Measurements from ENCODE around the gene PWWP2B. TPM values are rescaled to one million over a fixed set of nuclear protein-coding genes. Genes with fewer than 3 reads are reported as not detected.

Gene PWWP2B
- total and polyA plus RNA-seq, 2 experiments from 2014 or later = 2.3 to 12.8 TPM

GRCh38 chr10:132430861-132431271 lies 33.9 kb downstream of the PWWP2B start (continued):
- TF ChIP-seq ETS1 (IDR thresholded peaks at IDR 0.05) = no peak
- no peak for TF ChIP-seq ZNF331 (CRISPR knock-in tag; IDR thresholded peaks at IDR 0.05; ENCODE audit: low read depth)
- TF ChIP-seq EZH2phosphoT487 (IDR thresholded peaks at IDR 0.05; ENCODE audit: unreplicated experiment) = no peak
- TF ChIP-seq REST (IDR thresholded peaks at IDR 0.05; ENCODE audit: unreplicated experiment) = no peak
- TF ChIP-seq JUNB (IDR thresholded peaks at IDR 0.05; ENCODE audit: unreplicated experiment) = no peak
- no peak for TF ChIP-seq NANOG (IDR thresholded peaks at IDR 0.05; ENCODE audit: borderline replicate concordance)

- DNase-seq (ENCODE audit: low spot score) = no peak
- TF ChIP-seq NANOG (IDR thresholded peaks at IDR 0.05; ENCODE audit: borderline replicate concordance) (no peak), STAT1 (IDR thresholded peaks at IDR 0.05; ENCODE audit: unreplicated experiment) (no peak), EZH2 (IDR thresholded peaks at IDR 0.05; ENCODE audit: low read depth, unreplicated experiment) (no peak)
- Histone ChIP-seq H3K27me3 (ENCODE audit: insufficient read depth) (no peaks in the 10 kb centered on the region), H3K4me1 (ENCODE audit: insufficient read depth) (no peaks in the 10 kb centered on the region), H4K20me1 (replicated peaks; ENCODE audit: insufficient read depth) (no peaks in the 10 kb centered on the region), H3K9me2 (ENCODE audit: insufficient read depth) (no peaks in the 10 kb centered on the region), H3K4me2 (no peak overlapping the region), H2AFZ (no peak overlapping the region), H3K4me3 (no peak overlapping the region), H3K36me3 (ENCODE audit: insufficient read depth) (no peaks in the 10 kb centered on the region), H3K79me2 (replicated peaks; ENCODE audit: insufficient read depth) (no peaks in the 10 kb centered on the region), H3K27ac (ENCODE audit: low read depth) (no peak overlapping the region), H3F3A (replicated peaks; ENCODE audit: low read depth) (0 out of 2 replicates have a peak, but pooled peaks cover 4% of the 10 kb centered on the region)
- H3K4me3 Mint-ChIP-seq = no peak overlapping the region
- no peak for ATAC-seq
- H3K27ac Mint-ChIP-seq = no peak overlapping the region
- H3K9me3 Mint-ChIP-seq = no peaks in the 10 kb centered on the region
- H3K4me1 Mint-ChIP-seq = peaks cover 7% of the 10 kb centered on the region
- H3K27me3 Mint-ChIP-seq (ENCODE audit: insufficient read depth, low read depth, poor library complexity) = peaks cover 7% of the 10 kb centered on the region
- no peaks in the 10 kb centered on the region for H3K36me3 Mint-ChIP-seq (ENCODE audit: low read depth)
Measured at GRCh38 chr10:132431537-132432175, 34.7 kb downstream of the PWWP2B start.

- DNase-seq (ENCODE audit: low spot score) = no peak
- Histone ChIP-seq H3K4me1 (ENCODE audit: insufficient read depth) (no peaks in the 10 kb centered on the region), H3K79me2 (replicated peaks; ENCODE audit: insufficient read depth) (no peaks in the 10 kb centered on the region), H3K36me3 (ENCODE audit: insufficient read depth) (no peaks in the 10 kb centered on the region), H3K27ac (ENCODE audit: low read depth) (no peak overlapping the region), H3F3A (replicated peaks; ENCODE audit: low read depth) (0 out of 2 replicates have a peak, but pooled peaks cover 4% of the 10 kb centered on the region), H3K9me2 (ENCODE audit: insufficient read depth) (no peaks in the 10 kb centered on the region), H3K4me2 (no peak overlapping the region), H3K27me3 (ENCODE audit: insufficient read depth) (no peaks in the 10 kb centered on the region), H4K20me1 (replicated peaks; ENCODE audit: insufficient read depth) (no peaks in the 10 kb centered on the region), H2AFZ (no peak overlapping the region), H3K4me3 (no peak overlapping the region)
- H3K4me3 Mint-ChIP-seq = no peak overlapping the region
- no peaks in the 10 kb centered on the region for H3K36me3 Mint-ChIP-seq (ENCODE audit: low read depth)
- no peak for ATAC-seq
- H3K27ac Mint-ChIP-seq = no peak overlapping the region
- peaks cover 7% of the 10 kb centered on the region for H3K27me3 Mint-ChIP-seq (ENCODE audit: insufficient read depth, low read depth, poor library complexity)
- no peaks in the 10 kb centered on the region for H3K9me3 Mint-ChIP-seq
- H3K4me1 Mint-ChIP-seq = peaks cover 7% of the 10 kb centered on the region
- TF ChIP-seq ETS1 (IDR thresholded peaks at IDR 0.05) (no peak), CTCF (conservative IDR thresholded peaks at IDR 0.05; ENCODE audit: low read depth in 2 of 2) (no peak), STAT1 (IDR thresholded peaks at IDR 0.05; ENCODE audit: unreplicated experiment) (no peak), EZH2 (IDR thresholded peaks at IDR 0.05; ENCODE audit: low read depth, unreplicated experiment) (no peak), ZNF114 (CRISPR knock-in tag; IDR thresholded peaks at IDR 0.05) (no peak), EZH2phosphoT487 (IDR thresholded peaks at IDR 0.05; ENCODE audit: unreplicated experiment) (no peak)
Measured at GRCh38 chr10:132432176-132432540, 35.2 kb downstream of the PWWP2B start.
